Duodenal mucosa (tissue), 2 donors: ENCODE results near the gene LAIR2.

Experiments used
- H3K27ac ChIP-seq: one replicate; pipeline ENCODE4 v1.7.0; 2013; ENCODE audit warnings: low read depth, low read length
- H3K27me3 ChIP-seq, 2 donors: one replicate each; pipeline ENCODE4 v1.7.0; 2013; ENCODE audit warnings: low read length in 2 of 2, control low read depth in 1 of 2; ENCODE audit not compliant: insufficient read depth in 2 of 2, control insufficient read depth in 1 of 2
- H3K36me3 ChIP-seq, 2 donors: one replicate each; pipeline ENCODE4 v1.7.0; 2013; ENCODE audit warnings: low read length in 2 of 2, control low read depth in 1 of 2; ENCODE audit not compliant: insufficient read depth in 2 of 2, control insufficient read depth in 1 of 2
- H3K4me1 ChIP-seq, 2 donors: one replicate each; pipeline ENCODE4 v1.7.0; 2013; ENCODE audit warnings: low read length in 2 of 2, control low read depth in 1 of 2; ENCODE audit not compliant: insufficient read depth in 2 of 2, control insufficient read depth in 1 of 2
- H3K4me3 ChIP-seq, 2 donors: one replicate each; pipeline ENCODE4 v1.7.0; 2013; ENCODE audit warnings: low read length in 2 of 2, low read depth in 1 of 2
- H3K9ac ChIP-seq, 2 donors: one replicate each; pipeline ENCODE4 v1.7.0; 2013; ENCODE audit warnings: low read length in 2 of 2, low read depth in 1 of 2
- H3K9me3 ChIP-seq, 2 donors: one replicate each; pipeline ENCODE4 v1.7.0; 2013; ENCODE audit warnings: low read length in 2 of 2, control low read depth in 1 of 2; ENCODE audit not compliant: control insufficient read depth in 1 of 2

Gene LAIR2

GRCh38 chr19:54532528-54532927 lies 29.9 kb downstream of the LAIR2 start:
- H3K9ac ChIP-seq, result no peak overlapping the region
- no peaks in the 10 kb centered on the region for H3K4me1 ChIP-seq
- no peak overlapping the region for H3K4me3 ChIP-seq
- H3K27ac ChIP-seq, result no peak overlapping the region
- no peaks in the 10 kb centered on the region for H3K9me3 ChIP-seq
- H3K36me3 ChIP-seq, result no peaks in the 10 kb centered on the region
- peaks cover 0 to 5% of the 10 kb centered on the region in 2 donors for H3K27me3 ChIP-seq

DNA sequence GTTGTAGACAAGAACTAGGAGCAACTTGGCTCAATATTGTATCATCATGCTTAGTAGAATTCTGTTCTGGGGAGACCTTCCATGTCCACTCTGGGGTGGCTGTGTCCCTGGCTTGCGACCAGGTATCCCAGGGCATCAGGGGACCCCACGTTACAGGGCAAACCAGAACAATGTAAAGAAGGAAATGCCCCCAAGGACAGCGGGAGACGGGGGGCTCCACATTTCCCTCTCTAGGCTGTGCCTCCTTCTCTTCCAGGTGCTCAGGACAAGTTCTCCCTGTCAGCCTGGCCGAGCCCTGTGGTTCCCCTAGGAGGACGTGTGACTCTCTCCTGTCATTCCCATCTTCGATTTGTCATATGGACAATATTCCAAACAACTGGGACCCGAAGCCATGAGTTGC lies 30.8 kb downstream of the LAIR2 start:
- H3K9ac ChIP-seq, result no peak overlapping the region
- H3K4me1 ChIP-seq, result no peaks in the 10 kb centered on the region
- no peak overlapping the region for H3K4me3 ChIP-seq
- no peaks in the 10 kb centered on the region for H3K36me3 ChIP-seq
- H3K27me3 ChIP-seq, result peaks cover 0 to 5% of the 10 kb centered on the region in 2 donors
- H3K9me3 ChIP-seq, result no peaks in the 10 kb centered on the region
- no peak overlapping the region for H3K27ac ChIP-seq

DNA sequence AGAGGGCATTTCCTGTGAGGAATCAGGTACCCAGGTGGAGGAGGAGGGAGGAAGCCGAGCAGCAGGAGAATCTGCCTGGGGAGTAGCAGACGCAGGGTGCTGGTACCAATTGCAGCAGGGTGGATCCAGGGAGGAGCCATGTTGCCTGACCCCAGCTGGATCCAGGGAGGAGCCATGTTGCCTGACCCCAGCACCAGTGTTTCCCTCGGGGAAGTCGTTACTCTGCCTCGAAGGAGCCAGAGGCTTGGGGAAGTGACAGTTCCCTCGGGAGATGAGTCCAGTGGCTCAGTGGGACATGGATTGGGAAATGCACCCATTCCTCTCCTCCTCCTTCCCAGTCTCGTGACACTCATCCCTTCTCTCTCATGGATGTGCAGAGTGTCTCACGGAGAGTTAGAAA lies 31.5 kb downstream of the LAIR2 start:
- no peak overlapping the region for H3K4me3 ChIP-seq
- no peaks in the 10 kb centered on the region for H3K4me1 ChIP-seq
- no peaks in the 10 kb centered on the region for H3K9me3 ChIP-seq
- no peak overlapping the region for H3K9ac ChIP-seq
- H3K27me3 ChIP-seq, result peaks cover 0 to 5% of the 10 kb centered on the region in 2 donors
- no peaks in the 10 kb centered on the region for H3K36me3 ChIP-seq
- H3K27ac ChIP-seq, result no peak overlapping the region

DNA sequence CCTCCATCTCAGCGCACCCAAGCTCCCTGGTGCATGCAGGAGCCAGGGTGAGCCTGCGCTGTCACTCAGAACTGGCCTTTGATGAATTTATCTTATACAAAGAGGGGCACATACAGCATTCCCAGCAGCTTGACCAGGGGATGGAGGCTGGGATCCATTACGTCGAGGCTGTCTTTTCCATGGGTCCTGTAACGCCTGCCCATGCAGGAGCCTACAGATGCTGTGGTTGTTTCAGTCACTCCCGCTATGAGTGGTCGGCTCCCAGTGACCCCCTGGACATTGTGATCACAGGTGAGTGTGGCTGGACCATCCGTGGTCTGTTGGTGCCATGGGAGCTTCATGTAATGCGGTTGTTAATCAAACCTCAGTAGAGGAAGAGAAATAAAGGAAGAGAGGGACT lies 33.0 kb downstream of the LAIR2 start:
- no peak overlapping the region for H3K9ac ChIP-seq
- no peaks in the 10 kb centered on the region for H3K4me1 ChIP-seq
- no peak overlapping the region for H3K4me3 ChIP-seq
- peaks cover 0 to 5% of the 10 kb centered on the region in 2 donors for H3K27me3 ChIP-seq
- no peak overlapping the region for H3K27ac ChIP-seq
- H3K36me3 ChIP-seq, result no peaks in the 10 kb centered on the region
- H3K9me3 ChIP-seq, result no peaks in the 10 kb centered on the region

DNA sequence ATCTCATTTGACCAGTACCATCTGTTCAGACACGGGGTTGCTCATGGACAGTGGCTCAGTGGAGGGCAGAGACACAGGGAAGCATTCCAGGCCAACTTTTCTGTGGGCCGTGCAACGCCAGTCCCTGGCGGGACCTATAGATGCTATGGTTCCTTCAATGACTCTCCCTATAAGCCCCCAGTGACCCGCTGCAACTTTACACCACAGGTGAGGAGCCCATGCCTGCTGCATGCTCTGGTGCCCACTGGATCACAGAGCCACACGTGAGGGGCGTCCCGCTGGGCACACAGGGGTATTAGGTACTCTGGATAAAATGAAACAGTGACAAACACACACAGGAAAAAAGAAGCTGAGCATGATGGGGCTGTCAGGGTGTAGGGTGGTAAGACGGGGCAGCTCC lies 34.3 kb downstream of the LAIR2 start:
- Histone ChIP-seq H3K27ac (no peak overlapping the region), H3K36me3 (no peaks in the 10 kb centered on the region), H3K9me3 (no peaks in the 10 kb centered on the region), H3K9ac (no peak overlapping the region), H3K27me3 (peaks cover 0 to 5% of the 10 kb centered on the region in 2 donors), H3K4me3 (no peak overlapping the region), H3K4me1 (no peaks in the 10 kb centered on the region)

DNA sequence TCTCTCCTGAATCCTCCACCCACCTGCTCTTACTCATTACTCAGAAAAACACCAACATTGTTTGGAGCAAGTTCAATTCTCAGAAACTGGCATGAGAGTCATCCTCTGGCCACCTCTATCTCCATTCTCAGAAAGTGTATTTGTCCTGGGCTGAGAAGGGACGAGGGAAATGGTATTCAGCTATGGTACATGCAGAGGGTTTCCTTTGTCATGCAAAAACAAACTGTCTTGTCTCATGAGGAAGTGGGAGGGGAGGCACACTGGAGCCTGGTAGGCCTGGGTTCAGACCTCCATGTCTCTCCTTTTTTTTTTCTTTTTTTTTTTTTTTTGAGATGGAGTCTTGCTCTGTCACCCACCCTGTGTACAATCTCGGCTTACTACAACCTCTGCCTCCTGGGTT lies 39.1 kb downstream of the LAIR2 start:
- H3K36me3 ChIP-seq, result no peaks in the 10 kb centered on the region
- no peak overlapping the region for H3K4me3 ChIP-seq
- no peaks in the 10 kb centered on the region for H3K9me3 ChIP-seq
- no peaks in the 10 kb centered on the region for H3K27me3 ChIP-seq
- H3K4me1 ChIP-seq, result no peaks in the 10 kb centered on the region
- H3K27ac ChIP-seq, result no peak overlapping the region
- no peak overlapping the region for H3K9ac ChIP-seq

DNA sequence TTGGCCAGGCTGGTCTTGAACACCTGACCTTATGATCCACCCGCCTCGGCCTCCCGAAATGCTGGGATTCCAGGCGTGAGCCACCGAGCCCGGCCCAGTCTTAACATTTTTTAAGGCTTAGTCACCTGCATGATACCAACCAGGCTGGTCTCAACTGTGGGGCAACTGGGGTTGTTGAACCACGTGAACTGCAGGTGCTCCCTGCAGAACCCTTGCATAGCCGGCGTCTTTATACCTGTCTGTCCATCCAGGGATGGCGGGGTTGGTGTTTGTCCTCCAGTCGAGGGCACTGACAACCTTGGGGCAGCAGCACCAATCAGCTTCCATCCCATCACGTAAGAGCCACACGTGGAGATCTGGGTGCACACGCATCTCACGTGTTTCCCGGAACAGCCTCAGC lies 46.2 kb downstream of the LAIR2 start:
- H3K4me3 ChIP-seq, result no peak overlapping the region
- H3K4me1 ChIP-seq, result no peaks in the 10 kb centered on the region
- H3K9me3 ChIP-seq, result no peaks in the 10 kb centered on the region
- H3K9ac ChIP-seq, result no peak overlapping the region
- H3K27ac ChIP-seq, result no peak overlapping the region
- peaks cover 0 to 2% of the 10 kb centered on the region in 2 donors for H3K27me3 ChIP-seq
- no peaks in the 10 kb centered on the region for H3K36me3 ChIP-seq

- Histone ChIP-seq H3K4me3 (no peak overlapping the region), H3K4me1 (no peaks in the 10 kb centered on the region), H3K27ac (no peak overlapping the region), H3K36me3 (no peaks in the 10 kb centered on the region), H3K9ac (no peak overlapping the region), H3K27me3 (peaks cover 0 to 2% of the 10 kb centered on the region in 2 donors), H3K9me3 (no peaks in the 10 kb centered on the region)
These were observed 46.6 kb downstream of the LAIR2 start for GRCh38 chr19:54549224-54549623.

DNA sequence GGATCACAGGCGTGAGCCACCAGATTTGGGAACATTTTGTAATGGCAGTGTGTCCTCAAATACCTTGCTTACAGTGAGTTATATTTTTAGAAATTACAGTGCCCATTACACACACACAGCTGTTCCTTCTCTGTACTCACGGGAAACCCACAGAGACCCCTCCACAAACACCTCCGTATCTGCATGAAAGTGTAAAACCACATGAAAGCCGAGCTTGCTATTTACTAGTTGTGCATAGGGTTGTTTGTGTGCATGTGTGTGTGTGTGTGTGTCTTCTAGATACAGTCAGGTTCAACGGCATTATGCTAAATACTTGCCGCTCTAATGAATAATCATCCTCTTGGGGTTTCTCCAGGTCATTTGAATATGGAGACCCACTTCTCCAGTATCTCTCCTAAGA lies 48.7 kb downstream of the LAIR2 start:
- no peaks in the 10 kb centered on the region for H3K9me3 ChIP-seq
- no peak overlapping the region for H3K4me3 ChIP-seq
- no peak overlapping the region for H3K27ac ChIP-seq
- H3K27me3 ChIP-seq, result peaks cover 0 to 2% of the 10 kb centered on the region in 2 donors
- H3K4me1 ChIP-seq, result no peaks in the 10 kb centered on the region
- H3K36me3 ChIP-seq, result no peaks in the 10 kb centered on the region
- no peak overlapping the region for H3K9ac ChIP-seq

DNA sequence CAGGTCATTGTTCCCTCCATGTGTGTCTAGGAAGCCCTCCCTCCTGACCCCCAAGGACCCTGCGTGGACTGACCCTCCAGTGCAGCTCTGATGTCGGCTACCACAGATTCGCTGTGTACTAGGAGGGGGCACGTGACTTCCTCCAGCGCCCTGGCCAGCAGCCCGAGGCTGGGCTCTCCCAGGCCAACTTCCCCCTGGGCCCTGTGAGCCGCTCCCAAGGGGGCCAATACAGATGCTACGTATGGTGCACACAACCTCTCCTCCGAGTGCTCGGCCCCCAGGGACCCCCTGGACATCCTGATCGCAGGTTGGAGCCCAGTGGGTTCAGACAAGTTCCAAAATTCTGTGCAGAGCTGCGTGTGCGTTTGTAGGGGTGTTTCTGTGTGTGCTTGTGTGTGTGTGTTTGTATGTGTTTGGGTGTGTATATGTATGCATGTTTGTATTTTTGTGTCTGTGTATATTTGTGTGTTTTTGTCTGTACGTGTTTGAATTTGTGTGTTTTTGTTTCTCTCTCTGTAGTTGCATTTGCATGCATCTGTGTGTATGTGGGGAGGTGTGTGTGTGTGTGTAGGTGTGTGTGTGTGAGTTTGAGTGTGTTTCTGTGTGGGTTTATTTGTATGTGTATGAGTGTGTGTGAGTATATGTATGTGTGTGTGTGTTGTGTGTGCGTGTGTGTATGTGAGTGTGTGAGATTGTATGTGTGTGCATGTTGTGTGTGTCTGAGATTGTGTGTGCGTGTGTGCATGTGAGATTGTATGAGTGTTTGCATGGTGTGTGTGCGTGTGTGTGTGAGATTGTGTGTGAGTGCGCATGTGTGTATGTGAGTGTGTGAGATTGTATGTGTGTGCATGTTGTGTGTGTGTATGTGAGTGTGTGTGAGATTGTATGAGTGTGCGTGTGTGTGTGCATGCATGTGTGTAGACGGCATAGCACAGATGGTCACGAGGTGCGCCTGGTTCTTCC lies 49.6 kb downstream of the LAIR2 start:
- H3K9me3 ChIP-seq, result no peaks in the 10 kb centered on the region
- H3K36me3 ChIP-seq, result no peaks in the 10 kb centered on the region
- H3K27ac ChIP-seq, result no peak overlapping the region
- H3K27me3 ChIP-seq, result peaks cover 0 to 2% of the 10 kb centered on the region in 2 donors
- no peak overlapping the region for H3K4me3 ChIP-seq
- H3K9ac ChIP-seq, result no peak overlapping the region
- no peaks in the 10 kb centered on the region for H3K4me1 ChIP-seq
